GM13977 (cell line): ENCODE results near the gene IDUA.

Source experiments
- DNase-seq: peaks from one replicate; pipeline ENCODE4 v3.0.0; 2012; ENCODE audit warnings: low spot score
- CTCF ChIP-seq: IDR thresholded peaks from 2 replicates; pipeline ENCODE4 v1.5.1; 2012; ENCODE audit warnings: mild to moderate bottlenecking, control low read depth; ENCODE audit not compliant: insufficient read depth; ENCODE audit errors: extremely low read depth, missing control alignments
- in situ Hi-C: fragments of 300-500 bp; cut with MboI; formaldehyde crosslinking; loops from one replicate; pipeline ENCODE4 v1.12.0; 2022; ENCODE audit warnings: low sequenced_read_pairs, low pct_unique_long_range_greater_than_20kb, mixed read lengths, inconsistent platforms; ENCODE audit not compliant: unreplicated experiment

Gene IDUA

GRCh38 chr4:1038948-1039492, 52.2 kb downstream of the IDUA start:
- TF ChIP-seq CTCF = no peak
- no peak for DNase-seq
- in situ Hi-C loops = no loop called here

DNA sequence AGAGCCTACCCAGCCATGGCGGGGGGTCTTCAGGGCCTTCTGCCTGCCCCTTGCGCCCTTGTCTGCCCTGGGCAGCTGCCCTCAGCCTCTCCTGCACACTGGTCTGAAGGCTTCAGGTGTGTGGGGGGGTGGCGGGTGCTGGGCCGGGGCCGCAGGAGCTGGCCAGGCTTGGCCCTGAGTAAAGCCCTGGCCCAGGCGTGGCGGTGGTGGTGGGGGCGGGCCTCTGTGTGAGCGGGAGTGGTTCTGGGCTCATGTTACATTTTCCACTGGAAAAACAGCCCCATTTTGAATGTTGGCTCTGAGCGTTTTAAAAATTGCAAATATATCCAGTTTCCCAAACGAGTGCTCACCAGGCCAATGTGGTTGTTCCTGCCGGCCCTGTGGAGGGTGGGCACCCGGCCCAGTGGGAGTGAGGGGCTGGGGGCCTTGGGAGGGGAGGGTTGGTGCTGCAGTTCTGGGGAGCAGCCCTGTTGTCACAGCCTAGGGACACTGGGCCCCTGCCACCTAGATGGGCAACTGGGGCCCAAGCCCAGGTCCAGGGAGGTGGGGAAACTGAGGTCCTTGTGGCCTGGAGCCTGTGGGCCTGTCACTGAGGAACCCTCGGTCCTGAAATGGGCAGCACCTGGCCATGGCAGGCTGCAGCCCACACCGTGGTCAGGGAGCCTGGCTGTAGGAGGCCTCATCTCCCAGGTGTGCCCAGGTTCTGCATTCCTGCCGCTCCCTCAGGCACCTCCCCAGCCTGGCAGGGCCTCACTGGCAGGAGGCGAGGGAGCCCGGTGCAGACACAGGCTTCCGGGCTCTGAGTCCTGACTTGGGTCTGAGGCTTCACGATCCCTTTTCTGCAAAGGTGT, 52.9 kb downstream of the IDUA start:
- in situ Hi-C loops = no loop called here
- DNase-seq = no peak
- TF ChIP-seq CTCF = no peak

DNA sequence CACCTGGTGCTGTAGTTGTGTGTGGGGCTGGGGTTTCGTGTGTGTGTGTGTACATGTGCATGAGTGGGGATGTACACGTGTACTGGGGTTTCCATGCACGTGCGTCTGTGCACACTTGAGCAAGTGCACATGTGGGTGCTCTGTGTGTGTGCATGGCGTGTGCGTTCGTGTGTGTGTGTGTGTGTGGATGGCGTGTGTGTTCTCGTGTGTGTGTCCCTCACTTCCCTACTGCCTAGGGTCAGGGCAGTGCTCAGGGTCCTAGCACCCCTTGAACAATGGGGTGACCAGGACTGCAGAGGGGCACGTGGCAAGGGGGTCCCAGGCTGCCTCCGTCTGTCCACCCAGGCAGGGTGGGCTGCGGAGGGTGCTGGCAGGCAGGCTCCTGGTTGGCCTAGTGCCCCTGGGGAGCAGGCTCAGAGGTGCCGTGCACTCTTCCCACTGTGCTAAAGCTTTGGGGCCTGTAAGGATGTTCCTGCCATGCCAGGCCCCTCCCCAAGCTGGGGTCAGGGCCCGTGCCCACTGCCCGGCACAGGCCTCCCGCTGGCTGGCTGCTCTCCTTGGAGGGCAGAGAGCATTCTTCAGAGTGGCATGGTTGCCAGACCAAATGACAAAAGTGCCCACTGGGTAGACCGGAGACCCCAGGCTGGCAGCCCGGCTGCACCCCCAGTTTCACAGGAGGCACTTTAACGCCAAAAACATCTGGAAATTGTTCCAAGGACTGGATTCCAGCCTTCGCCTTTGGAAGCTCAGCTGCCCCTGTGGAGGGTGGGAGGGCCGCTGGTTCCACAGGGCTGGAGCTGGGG, 53.7 kb downstream of the IDUA start:
- no peak for TF ChIP-seq CTCF
- in situ Hi-C loops = no loop called here
- no peak for DNase-seq

GRCh38 chr4:1041147-1041935, 54.5 kb downstream of the IDUA start:
- no peak for DNase-seq
- in situ Hi-C loops = no loop called here
- no peak for TF ChIP-seq CTCF

- no peak for DNase-seq
- in situ Hi-C loops = no loop called here
- TF ChIP-seq CTCF = no peak
These were observed 55.1 kb downstream of the IDUA start for GRCh38 chr4:1041936-1042330.
